Activated B cell treated with CpG ODN at 0.5 μM for 24 hours (primary cell): Measurements from ENCODE around the gene GAL3ST2. TPM values are rescaled to one million over a fixed set of nuclear protein-coding genes. Genes with fewer than 3 reads are reported as not detected.
"Not testable (repeated sequence)": the region's sequence is repeated elsewhere in the genome, so short reads cannot be mapped to it uniquely, and the experiment has no call there.

Experiments used
- ATAC-seq: fragments of 200-7000 bp; cut with Tn5 transposase; one replicate; pipeline ENCODE4 v1.10.0; 2021; ENCODE audit warnings: low read depth, mild to moderate bottlenecking, moderate library complexity
- CTCF ChIA-PET: fragments of 350-600 bp; sonication (Branson Sonifier 250); formaldehyde crosslinking; loops from one replicate; lab custom pipeline; 2021; ENCODE audit warnings: antibody characterized with exemption; lab: Charles Lee
- POLR2A ChIA-PET: fragments of 350-600 bp; sonication (Branson Sonifier 250); formaldehyde crosslinking; loops from one replicate; lab custom pipeline; 2021; ENCODE audit warnings: antibody characterized with exemption; lab: Charles Lee
- DNase-seq: peaks from one replicate; pipeline ENCODE4 v3.0.0; 2022
- H3K27ac Mint-ChIP-seq: one replicate; pipeline ENCODE4 v1.8.0; 2020; ENCODE audit warnings: mixed read lengths
- H3K27me3 Mint-ChIP-seq: one replicate; pipeline ENCODE4 v1.8.0; 2021; ENCODE audit warnings: mixed read lengths
- H3K36me3 Mint-ChIP-seq: one replicate; pipeline ENCODE4 v1.8.0; 2021; ENCODE audit warnings: low read depth, mixed read lengths
- H3K4me1 Mint-ChIP-seq: one replicate; pipeline ENCODE4 v1.8.0; 2021; ENCODE audit warnings: mixed read lengths
- H3K4me3 Mint-ChIP-seq: one replicate; pipeline ENCODE4 v1.8.0; 2020; ENCODE audit warnings: mild to moderate bottlenecking, mixed read lengths
- H3K9me3 Mint-ChIP-seq: one replicate; pipeline ENCODE4 v1.8.0; 2020; ENCODE audit warnings: mixed read lengths
- intact Hi-C: fragments of 100-400 bp; cut with micrococcal nuclease; formaldehyde crosslinking; loops from one replicate; pipeline ENCODE4 v1.15.1; 2024
- total RNA-seq: library from RNA; stranded (reverse); gene quantifications from 2 replicates; pipeline ENCODE4 v1.2.3, GENCODE V29; 2022
- TF ChIP-seq, protein P1 (sequence below): fragments of 200-600 bp; IDR thresholded peaks from one replicate; pipeline ENCODE4 v1.8.0; 2022; ENCODE audit warnings: antibody characterized with exemption, mild to moderate bottlenecking

The GAL3ST2 gene
- total RNA-seq, 1 donor from 2014 or later: not detected

DNA sequence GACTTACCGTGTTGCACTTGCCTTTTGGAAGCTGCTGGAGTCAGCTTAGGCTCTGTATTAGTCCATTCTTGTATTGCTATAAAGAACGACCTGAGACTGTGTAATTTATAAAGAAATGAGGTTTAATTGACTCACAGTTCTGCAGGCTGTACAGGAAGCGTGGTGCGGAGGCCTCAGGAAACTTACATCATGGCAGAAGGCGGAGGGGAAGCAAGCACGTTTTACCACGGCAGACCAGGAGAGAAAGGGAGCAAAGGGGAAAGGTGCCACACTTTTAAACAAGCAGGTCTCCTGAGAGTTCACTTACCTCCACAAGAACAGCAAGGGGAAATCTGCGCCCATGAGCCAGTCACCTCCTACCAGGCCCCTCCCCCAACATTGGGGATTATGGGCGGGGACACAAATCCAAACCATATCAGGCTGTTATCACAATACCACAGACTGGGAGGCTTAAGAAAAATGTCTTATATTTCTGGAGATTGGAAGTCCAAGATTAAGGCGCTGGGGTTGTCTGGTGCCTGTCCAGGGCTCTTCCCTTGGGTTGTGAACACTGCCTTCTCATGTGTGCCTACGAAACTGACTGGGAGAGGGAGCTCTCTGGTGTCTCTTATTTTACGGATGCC, 45.8 kb upstream of the GAL3ST2 start:
- Mint-ChIP-seq H3K36me3 (peaks cover 1% of the 10 kb centered on the region), H3K27me3 (no peaks in the 10 kb centered on the region), H3K27ac (no peak overlapping the region), H3K4me3 (no peak overlapping the region), H3K4me1 (peaks cover 50% of the 10 kb centered on the region), H3K9me3 (no peaks in the 10 kb centered on the region)
- TF ChIP-seq, protein P1, sequence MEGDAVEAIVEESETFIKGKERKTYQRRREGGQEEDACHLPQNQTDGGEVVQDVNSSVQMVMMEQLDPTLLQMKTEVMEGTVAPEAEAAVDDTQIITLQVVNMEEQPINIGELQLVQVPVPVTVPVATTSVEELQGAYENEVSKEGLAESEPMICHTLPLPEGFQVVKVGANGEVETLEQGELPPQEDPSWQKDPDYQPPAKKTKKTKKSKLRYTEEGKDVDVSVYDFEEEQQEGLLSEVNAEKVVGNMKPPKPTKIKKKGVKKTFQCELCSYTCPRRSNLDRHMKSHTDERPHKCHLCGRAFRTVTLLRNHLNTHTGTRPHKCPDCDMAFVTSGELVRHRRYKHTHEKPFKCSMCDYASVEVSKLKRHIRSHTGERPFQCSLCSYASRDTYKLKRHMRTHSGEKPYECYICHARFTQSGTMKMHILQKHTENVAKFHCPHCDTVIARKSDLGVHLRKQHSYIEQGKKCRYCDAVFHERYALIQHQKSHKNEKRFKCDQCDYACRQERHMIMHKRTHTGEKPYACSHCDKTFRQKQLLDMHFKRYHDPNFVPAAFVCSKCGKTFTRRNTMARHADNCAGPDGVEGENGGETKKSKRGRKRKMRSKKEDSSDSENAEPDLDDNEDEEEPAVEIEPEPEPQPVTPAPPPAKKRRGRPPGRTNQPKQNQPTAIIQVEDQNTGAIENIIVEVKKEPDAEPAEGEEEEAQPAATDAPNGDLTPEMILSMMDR: no peak
- CTCF ChIA-PET: no interaction called here
- ATAC-seq (no peak), DNase-seq (no peak)
- POLR2A ChIA-PET: interaction anchor here (0.9 to 5.8 kb wide), 5 partner anchors 9 to 113 kb away, joined by 3 to 81 read pairs (median 5); partner anchors contain the start of genes DTYMK and ING5
- intact Hi-C loops: loop anchor here (5.0 to 10.0 kb wide), 2 partner anchors 878 to 1166 kb away; partner anchors contain the start of genes DUSP28 and RNPEPL1

DNA sequence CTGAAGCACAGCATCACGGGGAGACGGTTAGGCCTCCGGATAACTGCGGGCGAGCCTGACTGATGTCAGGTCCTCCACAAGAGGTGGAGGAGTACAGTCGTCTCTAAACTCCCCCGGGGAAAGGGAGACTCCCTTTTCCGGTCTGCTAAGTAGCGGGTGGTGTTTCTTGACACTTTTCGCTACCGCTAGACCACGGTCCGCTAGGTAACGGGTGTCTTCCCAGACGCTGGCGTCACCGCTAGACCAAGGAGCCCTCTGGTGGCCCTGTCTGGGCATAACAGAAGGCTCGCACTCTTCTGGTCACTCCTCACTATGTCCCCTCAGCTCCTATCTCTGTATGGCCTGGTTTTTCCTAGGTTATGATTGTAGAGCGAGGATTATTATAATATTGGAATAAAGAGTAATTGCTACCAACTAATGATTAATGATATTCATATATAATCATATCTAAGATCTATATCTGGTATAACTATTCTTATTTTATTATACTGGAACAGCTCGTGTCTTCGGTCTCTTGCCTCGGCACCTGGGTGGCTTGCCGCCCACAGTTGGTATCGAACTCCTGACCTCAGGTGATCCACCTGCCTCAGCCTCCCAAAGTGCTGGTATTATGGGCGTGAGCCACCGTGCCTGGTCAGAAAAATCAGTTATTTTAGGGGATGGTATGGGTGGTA, 44.0 kb upstream of the GAL3ST2 start:
- peak; percentile 72 for DNase-seq
- not testable (repeated sequence) for ATAC-seq, H3K27me3 Mint-ChIP-seq, H3K36me3 Mint-ChIP-seq, H3K9me3 Mint-ChIP-seq
- Mint-ChIP-seq H3K27ac (peak overlapping the region; percentile 82), H3K4me3 (peak overlapping the region; percentile 69), H3K4me1 (peaks cover 55% of the 10 kb centered on the region)
- ChIA-PET POLR2A (interaction anchor here (0.8 to 5.8 kb wide), 10 partner anchors 30 to 1172 kb away, joined by 3 to 81 read pairs (median 6); partner anchors contain the start of genes DTYMK, DUSP28, HDLBP and ING5), CTCF (interaction anchor here (1.2 to 2.1 kb wide), 2 partner anchors 31 to 143 kb away, joined by 3 to 13 read pairs; partner anchors contain the start of gene ING5)
- intact Hi-C loops: loop anchor here (1.0 to 10.0 kb wide), 5 partner anchors 56 to 1168 kb away; partner anchors contain the start of genes DUSP28, RNPEPL1 and STK25

DNA sequence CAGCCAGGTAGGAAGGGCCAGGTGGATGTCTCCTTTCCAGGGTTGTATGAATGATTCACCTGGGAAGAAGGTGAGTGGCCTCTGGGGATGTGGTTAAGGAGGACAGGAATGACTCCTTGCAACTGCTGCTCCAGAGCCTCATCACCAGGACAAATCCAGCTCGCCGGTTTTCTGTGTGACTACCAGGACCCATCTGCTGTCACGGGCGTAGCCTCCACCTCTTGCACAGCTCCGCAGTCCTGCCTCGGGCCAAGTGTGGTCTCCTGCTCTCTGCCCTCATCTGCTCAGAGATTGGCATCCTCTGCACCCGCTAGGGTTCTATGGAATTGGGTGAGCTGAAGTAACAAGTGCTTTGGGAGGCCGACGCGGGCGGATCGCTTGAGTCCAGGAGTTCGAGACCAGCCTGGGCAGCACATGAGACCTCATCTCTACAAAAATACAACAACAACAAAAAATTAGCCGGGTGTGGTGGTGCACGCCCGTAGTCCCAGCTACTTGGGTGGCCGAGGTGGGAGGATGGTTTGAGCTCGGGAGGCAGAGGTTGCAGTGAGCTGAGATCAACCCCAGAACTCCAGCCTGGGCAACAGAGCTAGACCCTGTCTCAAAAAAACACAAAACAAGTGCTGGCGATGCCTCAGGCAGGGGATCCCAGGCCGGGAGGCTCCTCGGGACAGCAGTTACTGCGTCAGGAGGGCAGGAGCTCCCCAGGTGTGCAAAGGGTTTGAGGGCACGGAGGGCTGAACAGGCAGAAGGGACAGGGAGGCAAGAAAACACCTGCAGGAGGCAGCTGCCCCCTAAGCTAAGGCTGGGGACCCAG, 43.0 kb upstream of the GAL3ST2 start:
- TF ChIP-seq, protein P1: no peak
- no peak for DNase-seq
- ChIA-PET CTCF (interaction anchor here (1.3 to 2.1 kb wide), 4 partner anchors 32 to 145 kb away, joined by 3 to 13 read pairs (median 3); partner anchors contain the start of gene ING5), POLR2A (interaction anchor here (0.7 to 5.8 kb wide), 16 partner anchors 9 to 1173 kb away, joined by 3 to 81 read pairs (median 4); partner anchors contain the start of genes DTYMK, DUSP28, HDLBP and ING5)
- no peak for ATAC-seq
- Mint-ChIP-seq H3K27ac (peak overlapping the region; percentile 30), H3K27me3 (no peaks in the 10 kb centered on the region), H3K4me3 (peak overlapping the region; percentile 66), H3K4me1 (peaks cover 55% of the 10 kb centered on the region), H3K36me3 (peaks cover 1% of the 10 kb centered on the region), H3K9me3 (no peaks in the 10 kb centered on the region)
- intact Hi-C loops: loop anchor here (1.0 to 10.0 kb wide), 9 partner anchors 32 to 1169 kb away; partner anchors contain the start of genes ATG4B, DTYMK, DUSP28 and HDLBP

DNA sequence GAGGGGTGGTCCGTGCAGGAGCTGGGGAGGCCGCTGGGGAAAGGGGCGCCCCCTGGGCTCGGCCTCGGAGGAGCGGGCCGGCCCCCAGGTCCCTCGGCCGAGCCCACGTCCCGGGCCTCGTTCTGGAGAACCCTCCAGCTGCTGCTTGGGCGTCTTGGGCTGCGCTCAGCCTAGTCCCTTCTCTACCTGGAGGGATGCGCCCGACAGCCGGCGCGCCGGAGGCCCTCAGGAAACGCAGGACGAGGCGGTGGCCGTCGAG, 42.5 kb upstream of the GAL3ST2 start:
- ATAC-seq (peak; percentile 14), DNase-seq (no peak)
- Mint-ChIP-seq H3K36me3 (peaks cover 1% of the 10 kb centered on the region), H3K4me1 (peaks cover 54% of the 10 kb centered on the region), H3K9me3 (no peaks in the 10 kb centered on the region), H3K27ac (no peak overlapping the region), H3K27me3 (no peaks in the 10 kb centered on the region), H3K4me3 (peak overlapping the region; percentile 66)
- TF ChIP-seq, protein P1: no peak
- ChIA-PET CTCF (interaction anchor here (1.3 to 2.1 kb wide), 4 partner anchors 32 to 145 kb away, joined by 3 to 13 read pairs (median 3); partner anchors contain the start of gene ING5), POLR2A (interaction anchor here (0.7 to 5.8 kb wide), 15 partner anchors 9 to 419 kb away, joined by 3 to 81 read pairs (median 4); partner anchors contain the start of genes DTYMK, HDLBP, ING5 and PDCD1)
- intact Hi-C loops: loop anchor here (1.0 to 10.0 kb wide), 9 partner anchors 33 to 1169 kb away; partner anchors contain the start of genes ATG4B, DTYMK, DUSP28 and HDLBP
